GM21381 (cell line): ENCODE data around the gene DDX59.

Experiments
- ATAC-seq: cut with Tn5 transposase; IDR thresholded peaks from one replicate; pipeline ENCODE4 v1.9.1; 2021; ENCODE audit warnings: mild to moderate bottlenecking, moderate library complexity; ENCODE audit not compliant: unreplicated experiment

DDX59 gene

GRCh38 chr1:200671235-200671786 is 1.6 kb upstream of the DDX59 start:
- no peak for ATAC-seq

- peak; percentile 15 for ATAC-seq
Observed at GRCh38 chr1:200670242-200671118, 773 bp upstream of the DDX59 start.

- ATAC-seq: no peak
Observed at GRCh38 chr1:200668514-200669313, 993 bp downstream of the DDX59 start.

GRCh38 chr1:200666309-200666708 is 3.4 kb downstream of the DDX59 start:
- ATAC-seq: no peak

GRCh38 chr1:200665861-200666260 is 3.8 kb downstream of the DDX59 start:
- no peak for ATAC-seq

GRCh38 chr1:200660719-200661118 is 9.0 kb downstream of the DDX59 start:
- no peak for ATAC-seq

- ATAC-seq: no peak
Observed at GRCh38 chr1:200659269-200659668, 10.4 kb downstream of the DDX59 start.

- no peak for ATAC-seq
Observed at GRCh38 chr1:200658037-200658818, 11.5 kb downstream of the DDX59 start.

GRCh38 chr1:200654660-200655059 is 15.0 kb downstream of the DDX59 start:
- peak; percentile 89 for ATAC-seq

- no peak for ATAC-seq
Observed at GRCh38 chr1:200653022-200653462, 16.7 kb downstream of the DDX59 start.

- no peak for ATAC-seq
Observed at GRCh38 chr1:200652378-200652777, 17.3 kb downstream of the DDX59 start.

GRCh38 chr1:200646515-200646914 is 23.2 kb downstream of the DDX59 start:
- ATAC-seq: no peak

GRCh38 chr1:200644021-200644420 is 25.7 kb downstream of the DDX59 start:
- no peak for ATAC-seq

GRCh38 chr1:200642481-200642880 is 27.2 kb downstream of the DDX59 start:
- no peak for ATAC-seq

GRCh38 chr1:200640963-200641401 is 28.7 kb downstream of the DDX59 start:
- ATAC-seq: no peak

- ATAC-seq: no peak
Observed at GRCh38 chr1:200640373-200640962, 29.2 kb downstream of the DDX59 start.

GRCh38 chr1:200638073-200638472 is 31.6 kb downstream of the DDX59 start:
- ATAC-seq: no peak

- ATAC-seq: no peak
Observed at GRCh38 chr1:200636681-200637080, 33.0 kb downstream of the DDX59 start.

- no peak for ATAC-seq
Observed at GRCh38 chr1:200634261-200635122, 35.2 kb downstream of the DDX59 start.
